ENCODE measurements around the gene CCDC149.

DNA sequence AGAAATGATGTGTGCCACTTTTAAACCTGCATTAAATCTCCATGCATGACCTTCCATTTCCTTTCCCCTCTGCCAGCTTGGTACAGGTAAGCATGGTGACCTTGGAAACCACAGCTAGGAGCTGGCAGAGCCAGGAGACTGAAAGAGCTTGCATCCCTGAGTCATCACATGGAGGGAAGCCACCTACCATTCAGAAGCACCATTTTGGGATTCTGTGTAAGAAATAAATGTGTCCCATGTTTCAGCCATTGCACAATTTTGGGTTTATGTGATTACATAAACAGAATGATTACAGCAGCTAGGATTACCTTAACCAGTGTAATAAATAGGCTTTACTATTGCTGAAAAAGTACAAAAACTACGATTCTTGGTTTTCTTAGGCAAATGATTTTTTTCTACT lies 17.3 kb upstream of the CCDC149 start:
- TF ChIP-seq POLR2A (IDR thresholded peaks at IDR 0.05; ENCODE audit: low read depth, low read length) (no peak), TAF1 (IDR thresholded peaks at IDR 0.05; ENCODE audit: low read depth, low read length) (no peak), SPI1 (IDR thresholded peaks at IDR 0.05; ENCODE audit: low read depth, low read length) (no peak), POLR2AphosphoS5 (IDR thresholded peaks at IDR 0.05; ENCODE audit: low read depth, low read length) (no peak)

Measured in GM12891 (cell line).